IMR-90 (cell line): ENCODE results near the gene OTUD5. TPM values are rescaled to one million over a fixed set of nuclear protein-coding genes. Genes with fewer than 3 reads are reported as not detected.

Experiments
- ATAC-seq: fragments of 200-7000 bp; cut with Tn5 transposase; 2 replicates; pipeline ENCODE4 v1.9.1; 2020; ENCODE audit warnings: low read depth, mild to moderate bottlenecking, moderate library complexity
- BruUV-seq: library from RNA; stranded (reverse); fragments of 400-500 nt; replicated peaks from 2 replicates; lab custom pipeline; 2021; lab: Mats Ljungman, UMichigan
- CTCF ChIA-PET: fragments of 300-600 bp; formaldehyde crosslinking; extraction: SDS; loops from one replicate; lab custom pipeline; 2021; ENCODE audit warnings: antibody characterized with exemption; lab: Yijun Ruan, JAX
- POLR2A ChIA-PET: fragments of 300-600 bp; sonication (Branson Sonifier 250); formaldehyde crosslinking; loops from one replicate; lab custom pipeline; 2022; ENCODE audit warnings: antibody characterized with exemption; ENCODE audit not compliant: unreplicated experiment; lab: Charles Lee
- DNase-seq: peaks from one replicate; pipeline ENCODE4 v3.0.0; 2013
- H2AFZ ChIP-seq: replicated peaks from 2 replicates; pipeline ENCODE3; 2013; ENCODE audit warnings: low read length, mild to moderate bottlenecking; ENCODE audit not compliant: poor library complexity
- H2AK5ac ChIP-seq: 2 replicates; pipeline ENCODE4 v1.6.1; 2013; ENCODE audit warnings: low read depth, low read length, inconsistent platforms
- H2AK9ac ChIP-seq: replicated peaks from 2 replicates; pipeline ENCODE3; 2013; ENCODE audit warnings: mild to moderate bottlenecking, low read depth, low read length, moderate library complexity; ENCODE audit not compliant: poor library complexity
- H2BK120ac ChIP-seq: 2 replicates; pipeline ENCODE4 v1.6.1; 2013; ENCODE audit warnings: low read depth, low read length, inconsistent platforms
- H2BK15ac ChIP-seq: 3 replicates; pipeline ENCODE4 v1.6.1; 2013; ENCODE audit warnings: low read depth, low read length, inconsistent platforms
- H2BK20ac ChIP-seq: 2 replicates; pipeline ENCODE4 v1.6.1; 2013; ENCODE audit warnings: low read depth, mild to moderate bottlenecking, inconsistent platforms, low read length, moderate library complexity
- H2BK5ac ChIP-seq: 2 replicates; pipeline ENCODE4 v1.6.1; 2013; ENCODE audit warnings: mild to moderate bottlenecking, low read depth, low read length, inconsistent platforms; ENCODE audit not compliant: poor library complexity, severe bottlenecking
- H3K14ac ChIP-seq: replicated peaks from 2 replicates; pipeline ENCODE4 v1.6.1; 2013; ENCODE audit warnings: low read depth, low read length, inconsistent platforms
- H3K18ac ChIP-seq: 2 replicates; pipeline ENCODE4 v1.6.1; 2013; ENCODE audit warnings: low read depth, low read length, control low read depth
- H3K23ac ChIP-seq: 2 replicates; pipeline ENCODE4 v1.6.1; 2013; ENCODE audit warnings: low read depth, low read length, inconsistent platforms
- H3K27ac ChIP-seq: 2 replicates; pipeline ENCODE4 v1.5.1; 2013; ENCODE audit warnings: mild to moderate bottlenecking, control low read depth, low read length; ENCODE audit not compliant: insufficient read depth
- H3K27me3 ChIP-seq: 2 replicates; pipeline ENCODE4 v1.6.1; 2013; ENCODE audit warnings: low read length; ENCODE audit not compliant: control insufficient read depth, insufficient read depth
- H3K36me3 ChIP-seq: 2 replicates; pipeline ENCODE4 v1.6.1; 2013; ENCODE audit warnings: low read length, mixed read lengths; ENCODE audit not compliant: control insufficient read depth, insufficient read depth
- H3K4ac ChIP-seq: 2 replicates; pipeline ENCODE4 v1.6.1; 2013; ENCODE audit warnings: low read depth, low read length, inconsistent platforms
- H3K4me1 ChIP-seq: 2 replicates; pipeline ENCODE4 v1.6.1; 2013; ENCODE audit warnings: low read length, mixed read lengths; ENCODE audit not compliant: control insufficient read depth, insufficient read depth
- H3K4me2 ChIP-seq: 2 replicates; pipeline ENCODE4 v1.6.1; 2013; ENCODE audit warnings: low read depth, mild to moderate bottlenecking, control low read depth, low read length, moderate library complexity
- H3K4me3 ChIP-seq: 2 replicates; pipeline ENCODE4 v1.5.1; 2013; ENCODE audit warnings: low read depth, mild to moderate bottlenecking, control low read depth, low read length, moderate library complexity; ENCODE audit not compliant: insufficient read depth
- H3K56ac ChIP-seq: 2 replicates; pipeline ENCODE4 v1.6.1; 2013; ENCODE audit warnings: low read length, inconsistent platforms; ENCODE audit not compliant: insufficient read depth; ENCODE audit errors: extremely low read depth
- H3K79me1 ChIP-seq, 2 experiments: 2 replicates each; pipeline ENCODE4 v1.6.1; 2013; ENCODE audit warnings: low read length in 2 of 2, inconsistent platforms in 1 of 2, low read depth in 1 of 2
- H3K9ac ChIP-seq: 2 replicates; pipeline ENCODE4 v1.6.1; 2013; ENCODE audit warnings: low read depth, low read length, control low read depth
- H3K9me1 ChIP-seq: 2 replicates; pipeline ENCODE4 v1.6.1; 2013; ENCODE audit warnings: low read length, inconsistent platforms; ENCODE audit not compliant: insufficient read depth
- H3K9me3 ChIP-seq: 2 replicates; pipeline ENCODE4 v1.6.1; 2013; ENCODE audit warnings: low read length; ENCODE audit not compliant: control insufficient read depth, insufficient read depth
- H4K20me1 ChIP-seq: 2 replicates; pipeline ENCODE4 v1.6.1; 2013; ENCODE audit warnings: low read length, inconsistent platforms; ENCODE audit not compliant: insufficient read depth
- H4K5ac ChIP-seq: 2 replicates; pipeline ENCODE4 v1.6.1; 2013; ENCODE audit warnings: mild to moderate bottlenecking, low read depth, low read length, control low read depth
- H4K8ac ChIP-seq, 2 experiments: 2 replicates each; pipeline ENCODE4 v1.6.1; 2013; ENCODE audit warnings: low read depth in 2 of 2, low read length in 2 of 2, control low read depth in 1 of 2, inconsistent platforms in 1 of 2
- H4K91ac ChIP-seq: 2 replicates; pipeline ENCODE4 v1.6.1; 2013; ENCODE audit warnings: low read depth, low read length, inconsistent platforms; ENCODE audit not compliant: insufficient read depth
- MAFK ChIP-seq: IDR thresholded peaks from 2 replicates; pipeline ENCODE4 v1.6.1; 2012; ENCODE audit warnings: low read depth, low read length, improper control_type of control experiment
- RCOR1 ChIP-seq: IDR thresholded peaks from 2 replicates; pipeline ENCODE4 v1.6.1; 2012; ENCODE audit warnings: mild to moderate bottlenecking, low read length, improper control_type of control experiment; ENCODE audit not compliant: insufficient replicate concordance
- WGBS, 2 experiments: methylation state at CpG; one replicate each; pipeline versions ENCODE4 v1.1.5 to v1.1.7; 2013; ENCODE audit warnings: missing lambda C conversion rate in 2 of 2; ENCODE audit not compliant: insufficient read length in 1 of 2; ENCODE audit errors: extremely low coverage in 2 of 2; 5-methylcytosine and 5-hydroxymethylcytosine counted together
- dilution Hi-C: fragments of 300-500 bp; cut with HindIII; formaldehyde crosslinking; loops from one replicate; pipeline ENCODE4 v1.14.3; 2018; ENCODE audit warnings: low sequenced_read_pairs; ENCODE audit not compliant: unreplicated experiment
- in situ Hi-C: fragments of 300-500 bp; cut with MboI; formaldehyde crosslinking; loops from 3 replicates; pipeline ENCODE4 v1.14.3; 2019; ENCODE audit warnings: low sequenced_read_pairs, inconsistent platforms, mixed read lengths
- intact Hi-C: fragments of 100-400 bp; cut with micrococcal nuclease; formaldehyde crosslinking; loops from 2 replicates; pipeline ENCODE4 v1.10.0; 2022
- polyA plus RNA-seq, 3 experiments: library from polyadenylated mRNA; depleted of rRNA; stranded (reverse); fragments of >200 nt; gene quantifications; 2 replicates each; pipeline ENCODE4 v1.2.3, GENCODE V29; 2012; ENCODE audit warnings: low replicate concordance in 1 of 3
- total RNA-seq: library from RNA; depleted of rRNA; stranded (reverse); fragments of >200 nt; gene quantifications from 2 replicates; pipeline ENCODE4 v1.2.3, GENCODE V29; 2012
- TF ChIP-seq, protein P1 (sequence below): fragments of 150-350 bp; IDR thresholded peaks from 2 replicates; pipeline ENCODE4 v1.6.1; 2017; ENCODE audit warnings: mild to moderate bottlenecking, antibody characterized with exemption, low read length, low read depth

The OTUD5 gene
- total and polyA plus RNA-seq, 2 of the 4 experiments (the other 2 are of a cell fraction), result 30.6 to 50.4 TPM

DNA sequence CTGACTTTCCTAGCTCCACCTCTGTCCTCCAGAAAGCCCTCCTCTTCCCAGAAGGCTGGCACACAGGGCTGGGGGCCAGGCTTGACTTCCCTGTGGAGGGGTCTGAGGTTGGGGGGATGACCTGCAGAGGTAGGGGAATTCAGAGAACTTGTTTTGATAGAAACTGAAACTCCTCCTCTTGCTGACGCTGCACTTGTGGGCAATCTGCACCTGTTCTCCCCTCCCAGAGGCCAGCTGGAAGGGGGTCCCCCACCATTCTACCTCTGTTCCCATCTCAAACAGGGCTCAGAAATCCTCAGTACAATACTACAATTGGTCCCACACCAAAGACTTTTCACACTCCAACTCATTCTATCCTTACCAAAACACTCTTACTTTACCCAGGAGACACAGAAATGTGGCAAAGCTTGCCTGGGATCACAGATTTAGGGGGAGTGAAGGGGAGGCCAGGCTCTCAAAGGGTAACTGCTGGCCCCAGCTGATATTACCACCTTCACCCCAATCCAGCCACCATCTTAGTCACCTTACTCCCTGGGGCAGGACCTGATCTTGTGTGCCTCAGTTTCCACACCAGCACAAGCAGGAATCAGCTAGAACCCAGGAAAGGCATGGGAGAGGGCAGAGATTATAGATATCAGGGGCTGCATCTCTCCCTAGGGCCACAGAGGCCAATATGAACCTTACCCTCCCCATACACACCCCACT lies 18.5 kb downstream of the OTUD5 start:
- H3K9me3 ChIP-seq, result no peaks in the 10 kb centered on the region
- H3K14ac ChIP-seq, result no peak overlapping the region
- H3K23ac ChIP-seq, result no peak overlapping the region
- no peak overlapping the region for H3K56ac ChIP-seq
- in situ Hi-C loops, result no loop called here
- ATAC-seq, result no peak
- DNase-seq, result no peak
- H4K5ac ChIP-seq, result no peak overlapping the region
- peaks cover 0 to 51% of the 10 kb centered on the region in 2 experiments; a peak in 3 of 4 replicates for H3K79me1 ChIP-seq
- H4K91ac ChIP-seq, result no peak overlapping the region
- H2BK15ac ChIP-seq, result no peak overlapping the region
- no CpG with 5 or more reads among the region's 1 CpG for WGBS, 2 experiments
- no peak overlapping the region for H3K4ac ChIP-seq
- POLR2A ChIA-PET, result no interaction called here
- no peak overlapping the region for H2AK9ac ChIP-seq
- no peaks in the 10 kb centered on the region; the same call in 1 of the 2 replicates for H3K4me1 ChIP-seq
- no peak overlapping the region for H2BK20ac ChIP-seq
- H3K18ac ChIP-seq, result no peak overlapping the region
- peaks cover 43% of the 10 kb centered on the region for H4K20me1 ChIP-seq
- dilution Hi-C loops, result no loop called here
- no peak overlapping the region for H3K27ac ChIP-seq
- no peak overlapping the region for H4K8ac ChIP-seq
- H3K9me1 ChIP-seq, result peaks cover 4% of the 10 kb centered on the region; the same call in 1 of the 2 replicates
- H3K9ac ChIP-seq, result no peak overlapping the region
- CTCF ChIA-PET, result interaction anchor here (0.9 kb wide), 1 partner anchor 235 kb away, joined by 6 read pairs; no protein-coding TSS in a partner anchor
- H3K27me3 ChIP-seq, result no peaks in the 10 kb centered on the region
- H2BK120ac ChIP-seq, result no peak overlapping the region
- H3K4me2 ChIP-seq, result no peak overlapping the region
- H3K36me3 ChIP-seq, result peaks cover 34% of the 10 kb centered on the region
- H2BK5ac ChIP-seq, result no peak overlapping the region
- intact Hi-C loops, result no loop called here
- no peak overlapping the region for H3K4me3 ChIP-seq
- H2AK5ac ChIP-seq, result no peak overlapping the region
- no peak overlapping the region for H2AFZ ChIP-seq
- TF ChIP-seq MAFK, result no peak
- TF ChIP-seq RCOR1, result no peak
- TF ChIP-seq, protein P1, sequence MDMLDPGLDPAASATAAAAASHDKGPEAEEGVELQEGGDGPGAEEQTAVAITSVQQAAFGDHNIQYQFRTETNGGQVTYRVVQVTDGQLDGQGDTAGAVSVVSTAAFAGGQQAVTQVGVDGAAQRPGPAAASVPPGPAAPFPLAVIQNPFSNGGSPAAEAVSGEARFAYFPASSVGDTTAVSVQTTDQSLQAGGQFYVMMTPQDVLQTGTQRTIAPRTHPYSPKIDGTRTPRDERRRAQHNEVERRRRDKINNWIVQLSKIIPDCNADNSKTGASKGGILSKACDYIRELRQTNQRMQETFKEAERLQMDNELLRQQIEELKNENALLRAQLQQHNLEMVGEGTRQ, result no peak
- BruUV-seq, result no TSS peak
